Measurements from ENCODE around the gene TAL1.
"Not testable (repeated sequence)": the region's sequence is repeated elsewhere in the genome, so short reads cannot be mapped to it uniquely, and the experiment has no call there.

TAL1 gene

GRCh38 chr1:47193496-47193895 is 38.5 kb downstream of the TAL1 start:
- Mint-ChIP-seq H3K4me1 (ENCODE audit: low read depth) (peaks cover 17% of the 10 kb centered on the region), H3K27ac (peak overlapping the region; percentile 3), H3K27me3 (peaks cover 19% of the 10 kb centered on the region)
- not testable (repeated sequence) for H3K36me3 Mint-ChIP-seq (ENCODE audit: low read depth); H3K9me3 Mint-ChIP-seq; H3K4me3 Mint-ChIP-seq
- intact Hi-C loops (cut with micrococcal nuclease), result loop anchor here (1.0 to 5.0 kb wide), 2 partner anchors 39 to 69 kb away; partner anchors contain the start of gene TAL1

- H3K4me3 Mint-ChIP-seq, result no peak overlapping the region
- H3K4me1 Mint-ChIP-seq (ENCODE audit: low read depth), result peaks cover 17% of the 10 kb centered on the region
- H3K9me3 Mint-ChIP-seq, result no peaks in the 10 kb centered on the region
- H3K27ac Mint-ChIP-seq, result no peak overlapping the region
- intact Hi-C loops (cut with micrococcal nuclease), result loop anchor here (1.0 to 5.0 kb wide), 2 partner anchors 40 to 70 kb away; partner anchors contain the start of gene TAL1
- peaks cover 14% of the 10 kb centered on the region for H3K27me3 Mint-ChIP-seq
- H3K36me3 Mint-ChIP-seq (ENCODE audit: low read depth), result no peaks in the 10 kb centered on the region
Observed at GRCh38 chr1:47192458-47193384, 39.3 kb downstream of the TAL1 start.

GRCh38 chr1:47191940-47192457 is 40.0 kb downstream of the TAL1 start:
- Mint-ChIP-seq H3K4me1 (ENCODE audit: low read depth) (peaks cover 17% of the 10 kb centered on the region), H3K27ac (no peak overlapping the region), H3K36me3 (ENCODE audit: low read depth) (no peaks in the 10 kb centered on the region), H3K4me3 (no peak overlapping the region), H3K9me3 (no peaks in the 10 kb centered on the region), H3K27me3 (peaks cover 14% of the 10 kb centered on the region)
- intact Hi-C loops (cut with micrococcal nuclease), result loop anchor here (5.0 kb wide), 1 partner anchor 40 kb away; the partner anchor contains the start of gene TAL1

- no peak overlapping the region for H3K27ac Mint-ChIP-seq
- H3K9me3 Mint-ChIP-seq, result no peaks in the 10 kb centered on the region
- H3K4me1 Mint-ChIP-seq (ENCODE audit: low read depth), result peaks cover 17% of the 10 kb centered on the region
- intact Hi-C loops (cut with micrococcal nuclease), result loop anchor here (5.0 kb wide), 1 partner anchor 41 kb away; the partner anchor contains the start of gene TAL1
- H3K4me3 Mint-ChIP-seq, result no peak overlapping the region
- H3K36me3 Mint-ChIP-seq (ENCODE audit: low read depth), result no peaks in the 10 kb centered on the region
- H3K27me3 Mint-ChIP-seq, result peaks cover 14% of the 10 kb centered on the region
Observed at GRCh38 chr1:47190857-47191256, 41.2 kb downstream of the TAL1 start.

GRCh38 chr1:47190509-47190855 is 41.5 kb downstream of the TAL1 start:
- no peaks in the 10 kb centered on the region for H3K36me3 Mint-ChIP-seq (ENCODE audit: low read depth)
- H3K9me3 Mint-ChIP-seq, result no peaks in the 10 kb centered on the region
- no peak overlapping the region for H3K27ac Mint-ChIP-seq
- H3K27me3 Mint-ChIP-seq, result peaks cover 17% of the 10 kb centered on the region
- H3K4me3 Mint-ChIP-seq, result no peak overlapping the region
- intact Hi-C loops (cut with micrococcal nuclease), result loop anchor here (5.0 kb wide), 1 partner anchor 42 kb away; the partner anchor contains the start of gene TAL1
- peaks cover 17% of the 10 kb centered on the region for H3K4me1 Mint-ChIP-seq (ENCODE audit: low read depth)

GRCh38 chr1:47189844-47190508 is 42.0 kb downstream of the TAL1 start, which contains the start of gene PDZK1IP1:
TSS of gene PDZK1IP1 (minus strand) at chr1:47190036. CDS start at chr1:47189932, 104 bp downstream.
- Mint-ChIP-seq H3K4me3 (no peak within 1 kb of the TSS), H3K36me3 (ENCODE audit: low read depth) (no peaks in the 10 kb centered on the region), H3K27me3 (peaks cover 20% of the 10 kb centered on the region), H3K27ac (no peak within 1 kb of the TSS), H3K9me3 (no peaks in the 10 kb centered on the region), H3K4me1 (ENCODE audit: low read depth) (peaks cover 17% of the 10 kb centered on the region)
- intact Hi-C loops (cut with micrococcal nuclease), result loop anchor here (5.0 kb wide), 1 partner anchor 42 kb away; the partner anchor contains the start of gene TAL1

- Mint-ChIP-seq H3K4me3 (no peak overlapping the region), H3K4me1 (ENCODE audit: low read depth) (peaks cover 17% of the 10 kb centered on the region), H3K9me3 (no peaks in the 10 kb centered on the region), H3K36me3 (ENCODE audit: low read depth) (no peaks in the 10 kb centered on the region), H3K27ac (no peak overlapping the region), H3K27me3 (peaks cover 23% of the 10 kb centered on the region)
- intact Hi-C loops (cut with micrococcal nuclease), result no loop called here
Observed at GRCh38 chr1:47188791-47189785, 42.9 kb downstream of the TAL1 start.

- no peak overlapping the region for H3K4me3 Mint-ChIP-seq
- H3K27ac Mint-ChIP-seq, result no peak overlapping the region
- H3K27me3 Mint-ChIP-seq, result peaks cover 22% of the 10 kb centered on the region
- H3K9me3 Mint-ChIP-seq, result no peaks in the 10 kb centered on the region
- intact Hi-C loops (cut with micrococcal nuclease), result no loop called here
- H3K36me3 Mint-ChIP-seq (ENCODE audit: low read depth), result no peaks in the 10 kb centered on the region
- H3K4me1 Mint-ChIP-seq (ENCODE audit: low read depth), result peaks cover 13% of the 10 kb centered on the region
Observed at GRCh38 chr1:47187926-47188250, 44.1 kb downstream of the TAL1 start.

- Mint-ChIP-seq H3K27ac (no peak overlapping the region), H3K9me3 (no peaks in the 10 kb centered on the region), H3K36me3 (ENCODE audit: low read depth) (no peaks in the 10 kb centered on the region), H3K4me3 (no peak overlapping the region), H3K4me1 (ENCODE audit: low read depth) (peaks cover 10% of the 10 kb centered on the region), H3K27me3 (peaks cover 25% of the 10 kb centered on the region)
- intact Hi-C loops (cut with micrococcal nuclease), result no loop called here
Observed at GRCh38 chr1:47187231-47187925, 44.6 kb downstream of the TAL1 start.

- Mint-ChIP-seq H3K9me3 (no peaks in the 10 kb centered on the region), H3K4me1 (ENCODE audit: low read depth) (peaks cover 10% of the 10 kb centered on the region), H3K4me3 (no peak overlapping the region), H3K27ac (no peak overlapping the region), H3K36me3 (ENCODE audit: low read depth) (no peaks in the 10 kb centered on the region), H3K27me3 (peaks cover 24% of the 10 kb centered on the region)
- intact Hi-C loops (cut with micrococcal nuclease), result no loop called here
Observed at GRCh38 chr1:47186267-47187185, 45.5 kb downstream of the TAL1 start.

- peaks cover 38% of the 10 kb centered on the region for H3K27me3 Mint-ChIP-seq
- intact Hi-C loops (cut with micrococcal nuclease), result no loop called here
- no peaks in the 10 kb centered on the region for H3K36me3 Mint-ChIP-seq (ENCODE audit: low read depth)
- peaks cover 3% of the 10 kb centered on the region for H3K4me1 Mint-ChIP-seq (ENCODE audit: low read depth)
- H3K9me3 Mint-ChIP-seq, result no peaks in the 10 kb centered on the region
- H3K4me3 Mint-ChIP-seq, result no peak overlapping the region
- H3K27ac Mint-ChIP-seq, result no peak overlapping the region
Observed at GRCh38 chr1:47184822-47185677, 47.0 kb downstream of the TAL1 start.

All from dendritic cell treated with granulocyte-macrophage colony-stimulating factor and Interleukin-4, amounts not matched to agents 40 ng/mL and 50 ng/mL, for 4 days (primary cell).